IgD-negative memory B cell (primary cell): ENCODE data around the gene CLMP. TPM values are rescaled to one million over a fixed set of nuclear protein-coding genes. Genes with fewer than 3 reads are reported as not detected.
"Not testable (repeated sequence)": the region's sequence is repeated elsewhere in the genome, so short reads cannot be mapped to it uniquely, and the experiment has no call there.

ENCODE experiments used
- H3K27ac Mint-ChIP-seq, 3 donors: one replicate each; pipeline ENCODE4 v1.8.0; 2020 to 2022; ENCODE audit warnings: mild to moderate bottlenecking in 3 of 3, mixed read lengths in 3 of 3, moderate library complexity in 1 of 3
- H3K27me3 Mint-ChIP-seq: one replicate; pipeline ENCODE4 v1.8.0; 2021; ENCODE audit warnings: mixed read lengths
- H3K36me3 Mint-ChIP-seq: one replicate; pipeline ENCODE4 v1.8.0; 2020; ENCODE audit warnings: mild to moderate bottlenecking, mixed read lengths
- H3K4me1 Mint-ChIP-seq, 3 donors: one replicate each; pipeline ENCODE4 v1.8.0; 2020 to 2022; ENCODE audit warnings: mixed read lengths in 3 of 3, mild to moderate bottlenecking in 1 of 3
- H3K4me3 Mint-ChIP-seq, 4 donors: one replicate each; pipeline ENCODE4 v1.8.0; 2020 to 2022; ENCODE audit warnings: mild to moderate bottlenecking in 4 of 4, mixed read lengths in 4 of 4, moderate library complexity in 3 of 4
- H3K9me3 Mint-ChIP-seq, 3 donors: one replicate each; pipeline ENCODE4 v1.8.0; 2020 to 2021; ENCODE audit warnings: mixed read lengths in 3 of 3, mild to moderate bottlenecking in 1 of 3
- polyA plus RNA-seq: library from polyadenylated mRNA; unstranded; fragments of 300-500 nt; fragmentation: Illumina TruSeq; gene quantifications from one replicate; pipeline ENCODE4 v1.2.3, GENCODE V29; 2021

Gene CLMP
- polyA plus RNA-seq, 1 donor from 2014 or later = 0.31 TPM

DNA sequence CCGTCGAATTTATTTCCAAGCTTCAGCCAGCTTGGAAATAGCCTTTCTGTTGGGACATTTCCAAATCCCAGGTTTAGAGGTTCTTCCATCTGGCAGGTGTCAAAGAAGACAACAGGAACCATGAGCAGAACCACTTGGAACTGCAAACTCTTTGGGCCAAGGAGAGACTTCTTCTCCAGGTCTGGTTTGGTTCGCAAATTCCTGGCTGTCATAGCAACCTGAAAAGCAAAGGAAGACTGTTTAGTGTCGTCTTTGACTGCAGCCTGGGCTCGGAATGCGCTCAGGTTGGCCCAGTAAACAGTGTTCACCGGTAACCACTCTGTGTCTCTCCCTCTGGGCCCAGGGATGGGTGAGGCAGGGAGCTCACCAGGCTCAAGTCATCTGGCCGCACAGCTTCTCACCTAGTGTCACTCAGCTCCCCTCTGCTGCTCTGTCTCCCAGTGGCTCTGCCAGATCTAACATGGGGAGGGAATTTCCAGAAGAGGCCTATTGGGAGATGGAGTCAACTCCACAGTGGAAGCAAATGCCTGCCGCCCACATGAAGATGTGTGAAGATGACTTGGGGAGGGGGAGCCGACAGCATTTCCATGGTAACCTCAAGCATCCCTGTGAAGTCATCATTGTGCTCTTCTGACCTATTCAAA, 11.9 kb upstream of the CLMP start:
- peaks cover 20% of the 10 kb centered on the region for H3K27me3 Mint-ChIP-seq
- no peak overlapping the region for H3K27ac Mint-ChIP-seq
- H3K9me3 Mint-ChIP-seq = no peaks in the 10 kb centered on the region
- H3K36me3 Mint-ChIP-seq = peaks cover 3% of the 10 kb centered on the region
- no peaks in the 10 kb centered on the region for H3K4me1 Mint-ChIP-seq
- no peak overlapping the region for H3K4me3 Mint-ChIP-seq

DNA sequence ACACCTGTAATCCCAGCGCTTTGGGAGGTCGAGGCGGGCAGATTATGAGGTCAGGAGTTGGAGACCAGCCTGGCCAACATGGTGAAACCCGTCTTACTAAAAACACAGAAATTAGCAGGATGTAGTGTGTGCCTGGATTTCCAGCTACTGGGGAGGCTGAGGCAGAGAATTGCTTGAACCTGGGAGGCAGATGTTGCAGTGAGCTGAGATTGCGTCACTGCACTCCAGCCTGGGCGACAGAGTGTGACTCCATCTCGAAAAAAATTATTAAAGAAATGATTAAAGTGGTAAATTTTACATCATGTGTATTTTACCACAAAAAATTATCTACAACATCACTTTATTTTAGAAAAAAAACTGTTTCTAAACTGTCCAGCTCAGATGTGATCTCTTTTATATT, 11.0 kb upstream of the CLMP start:
- not testable (repeated sequence) for H3K9me3 Mint-ChIP-seq, H3K27ac Mint-ChIP-seq, H3K4me3 Mint-ChIP-seq, H3K36me3 Mint-ChIP-seq, H3K4me1 Mint-ChIP-seq
- H3K27me3 Mint-ChIP-seq = peaks cover 23% of the 10 kb centered on the region

DNA sequence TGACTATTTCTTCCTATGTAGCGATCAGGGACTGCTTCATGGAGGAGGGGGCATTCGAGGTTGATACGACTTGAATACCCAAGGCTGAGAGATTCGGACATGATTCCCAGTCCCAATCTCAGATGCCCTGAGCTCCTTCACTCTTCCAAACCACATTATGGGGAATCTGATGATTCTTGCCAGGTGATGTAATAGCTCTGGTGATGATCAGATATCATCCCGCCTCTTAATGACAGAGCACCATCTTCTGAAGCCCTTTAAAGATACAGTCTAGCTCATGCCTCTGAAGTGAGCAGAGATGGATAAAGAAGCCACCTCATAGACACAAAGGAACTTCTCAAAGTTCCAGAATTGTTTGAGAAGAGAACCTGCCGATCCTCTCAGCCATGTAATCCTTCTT, 8.9 kb upstream of the CLMP start:
- Mint-ChIP-seq H3K9me3 (no peaks in the 10 kb centered on the region), H3K4me1 (no peaks in the 10 kb centered on the region), H3K36me3 (peaks cover 3% of the 10 kb centered on the region), H3K27me3 (peaks cover 22% of the 10 kb centered on the region), H3K4me3 (no peak overlapping the region), H3K27ac (no peak overlapping the region)

DNA sequence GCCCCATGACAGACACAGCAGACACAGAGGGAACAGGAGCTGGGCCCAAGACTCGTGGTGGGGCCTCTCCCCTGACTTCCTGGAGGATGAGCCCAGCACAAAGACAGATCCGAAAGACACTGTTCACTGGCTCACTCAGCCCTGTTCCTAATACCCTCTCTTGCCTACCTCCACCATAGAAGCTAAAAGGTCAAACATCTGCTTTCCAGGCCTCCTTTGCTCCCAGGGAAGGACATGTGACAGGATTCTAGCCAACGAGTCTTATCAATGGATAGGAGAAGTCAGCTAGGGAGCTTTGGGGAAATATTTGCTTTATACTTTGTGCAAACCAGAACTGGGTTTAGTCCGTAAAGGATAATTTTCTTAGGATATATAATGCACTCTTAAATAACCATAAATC, 8.4 kb upstream of the CLMP start:
- H3K4me1 Mint-ChIP-seq = no peaks in the 10 kb centered on the region
- H3K9me3 Mint-ChIP-seq = no peaks in the 10 kb centered on the region
- peaks cover 3% of the 10 kb centered on the region for H3K36me3 Mint-ChIP-seq
- H3K4me3 Mint-ChIP-seq = no peak overlapping the region
- peaks cover 19% of the 10 kb centered on the region for H3K27me3 Mint-ChIP-seq
- peak overlapping the region in 1 of 3 donors; percentile 12 for H3K27ac Mint-ChIP-seq

DNA sequence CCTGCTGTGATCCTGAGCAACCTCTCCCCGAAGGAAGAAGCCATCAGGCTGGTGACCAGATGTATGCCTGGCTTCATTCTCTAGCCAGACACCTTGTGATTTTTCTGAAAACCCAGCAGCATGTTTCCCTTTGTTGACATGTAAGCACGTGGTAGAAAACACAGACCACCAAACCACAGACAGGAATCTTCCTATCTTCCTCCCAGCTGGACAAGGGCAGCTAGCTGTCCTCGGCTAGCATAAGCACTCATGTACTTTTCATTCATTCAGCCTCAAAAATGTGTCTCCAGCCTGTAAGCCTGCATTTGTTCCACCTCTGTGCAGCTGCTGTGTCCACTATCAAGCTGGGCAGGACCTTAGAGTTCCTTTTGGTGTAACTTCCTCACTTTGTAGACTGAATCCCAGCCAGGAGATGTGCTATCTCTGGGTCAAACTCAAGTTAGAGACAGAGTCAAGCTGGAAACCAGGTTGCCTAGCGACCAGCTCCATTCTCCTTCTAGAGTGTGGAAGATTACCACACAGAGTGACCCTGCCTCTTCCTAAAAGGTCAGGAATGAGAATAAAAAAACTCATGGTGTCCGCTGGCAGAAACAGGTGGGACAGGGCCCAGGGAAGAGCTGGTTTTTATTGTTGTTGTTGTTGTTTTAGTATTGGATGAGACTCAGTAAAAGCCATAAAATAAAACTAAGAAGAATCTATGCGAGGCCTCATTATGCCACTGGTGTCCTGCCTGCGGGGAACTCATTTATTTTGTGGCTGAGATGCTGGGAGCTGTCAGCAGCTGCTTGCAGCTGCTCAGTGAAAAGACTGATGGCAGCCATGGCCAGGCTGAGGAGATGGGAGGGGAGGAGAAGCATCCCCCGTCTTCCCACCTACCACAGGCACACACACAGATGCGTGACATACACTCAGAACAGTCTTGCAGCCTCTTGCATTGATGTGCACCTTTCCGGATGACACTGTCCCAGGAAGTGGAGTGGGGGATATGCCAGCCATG, 7.4 kb upstream of the CLMP start:
- Mint-ChIP-seq H3K4me3 (no peak overlapping the region), H3K36me3 (peaks cover 2% of the 10 kb centered on the region)

DNA sequence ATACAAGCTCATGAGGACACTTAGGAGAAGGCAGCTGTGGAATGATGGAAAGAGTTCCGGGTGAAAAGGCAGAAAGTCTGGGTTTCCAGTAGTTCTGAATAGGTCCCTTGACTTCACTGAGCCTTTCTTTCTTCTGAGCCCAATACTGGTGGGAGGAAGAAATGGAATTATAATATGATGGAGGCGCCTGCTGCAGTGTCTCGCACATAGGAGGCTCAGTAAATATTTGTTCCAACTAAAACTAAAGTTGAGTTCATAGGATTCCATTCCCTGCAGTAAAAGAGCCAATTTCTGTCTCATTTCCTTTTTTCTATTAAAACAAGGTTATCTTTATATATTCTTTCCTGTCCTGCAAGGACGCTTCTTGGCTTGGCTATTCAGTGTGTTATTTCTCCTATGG, 5.2 kb upstream of the CLMP start:
- H3K4me3 Mint-ChIP-seq = no peak overlapping the region
- no peaks in the 10 kb centered on the region for H3K36me3 Mint-ChIP-seq
- H3K27ac Mint-ChIP-seq = no peak overlapping the region
- H3K27me3 Mint-ChIP-seq = peaks cover 32% of the 10 kb centered on the region
- no peaks in the 10 kb centered on the region for H3K9me3 Mint-ChIP-seq
- H3K4me1 Mint-ChIP-seq = peaks cover 0 to 5% (median 3%) of the 10 kb centered on the region in 3 donors

More for the DNA sequence above, 7.4 kb upstream of the CLMP start:
- no peak overlapping the region for H3K27ac Mint-ChIP-seq
- H3K4me1 Mint-ChIP-seq = no peaks in the 10 kb centered on the region
- H3K27me3 Mint-ChIP-seq = peaks cover 19% of the 10 kb centered on the region
- H3K9me3 Mint-ChIP-seq = no peaks in the 10 kb centered on the region

DNA sequence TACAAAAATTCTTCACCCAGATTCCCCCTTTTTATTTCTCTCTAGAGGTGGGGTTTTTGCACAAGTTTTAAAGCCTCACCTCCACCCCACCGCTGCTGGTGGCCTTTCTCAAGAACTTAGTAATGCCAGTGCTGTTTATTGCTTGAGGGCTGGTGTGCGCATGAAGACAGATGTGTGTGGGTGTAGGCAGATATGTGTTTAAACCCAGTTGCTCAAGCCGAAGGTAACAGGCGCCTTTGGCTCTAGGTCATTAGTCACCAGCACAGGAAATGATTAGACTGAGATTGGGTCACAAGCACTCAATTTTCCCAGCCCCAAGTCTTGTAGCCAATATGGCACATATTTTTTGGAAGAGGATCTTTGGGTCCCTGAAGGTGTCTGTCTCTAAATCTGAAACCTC, 2.7 kb upstream of the CLMP start:
- peaks cover 35% of the 10 kb centered on the region for H3K27me3 Mint-ChIP-seq

DNA sequence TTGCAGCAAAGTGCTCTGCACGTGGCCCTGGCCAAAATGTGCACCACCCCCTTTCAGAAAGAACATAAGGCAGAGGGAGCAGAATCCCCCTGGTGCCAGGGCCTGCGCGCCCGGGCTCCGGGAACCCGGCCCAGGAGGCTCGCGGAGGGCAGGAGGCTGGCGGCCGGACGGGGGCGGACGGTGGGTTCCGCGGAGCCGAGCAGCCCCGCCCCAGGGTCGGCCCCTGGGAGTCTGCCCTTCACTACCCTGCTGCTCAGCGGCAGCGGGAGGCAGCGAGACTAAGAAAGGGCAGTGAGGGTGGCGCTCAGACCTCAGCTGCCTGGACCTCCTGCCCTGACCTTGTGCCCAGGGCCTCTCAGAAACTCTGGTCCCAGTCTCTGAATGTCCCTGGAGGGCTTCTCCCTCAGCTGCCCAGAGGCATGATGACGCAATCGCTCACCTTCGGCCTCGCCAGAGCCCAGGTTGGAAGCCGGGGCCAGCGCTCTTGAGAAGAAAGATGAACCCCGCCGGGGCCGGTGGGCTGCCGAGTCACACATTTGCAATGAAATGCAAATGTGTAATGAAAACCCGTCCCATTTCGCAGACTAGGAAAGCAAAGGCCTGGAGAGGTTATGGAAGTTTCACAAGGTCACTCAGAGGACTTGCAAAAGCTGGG, 1.1 kb upstream of the CLMP start:
- Mint-ChIP-seq H3K9me3 (no peaks in the 10 kb centered on the region), H3K4me3 (peak overlapping the region in 1 of 4 donors; percentile 76), H3K27me3 (peaks cover 38% of the 10 kb centered on the region), H3K27ac (no peak overlapping the region), H3K4me1 (peaks cover 0 to 5% (median 3%) of the 10 kb centered on the region in 3 donors), H3K36me3 (peaks cover 2% of the 10 kb centered on the region)

More for the DNA sequence above, 2.7 kb upstream of the CLMP start:
- peaks cover 2% of the 10 kb centered on the region for H3K36me3 Mint-ChIP-seq
- H3K4me1 Mint-ChIP-seq = peaks cover 0 to 5% (median 3%) of the 10 kb centered on the region in 3 donors
- no peak overlapping the region for H3K4me3 Mint-ChIP-seq
- no peak overlapping the region for H3K27ac Mint-ChIP-seq
- H3K9me3 Mint-ChIP-seq = no peaks in the 10 kb centered on the region

DNA sequence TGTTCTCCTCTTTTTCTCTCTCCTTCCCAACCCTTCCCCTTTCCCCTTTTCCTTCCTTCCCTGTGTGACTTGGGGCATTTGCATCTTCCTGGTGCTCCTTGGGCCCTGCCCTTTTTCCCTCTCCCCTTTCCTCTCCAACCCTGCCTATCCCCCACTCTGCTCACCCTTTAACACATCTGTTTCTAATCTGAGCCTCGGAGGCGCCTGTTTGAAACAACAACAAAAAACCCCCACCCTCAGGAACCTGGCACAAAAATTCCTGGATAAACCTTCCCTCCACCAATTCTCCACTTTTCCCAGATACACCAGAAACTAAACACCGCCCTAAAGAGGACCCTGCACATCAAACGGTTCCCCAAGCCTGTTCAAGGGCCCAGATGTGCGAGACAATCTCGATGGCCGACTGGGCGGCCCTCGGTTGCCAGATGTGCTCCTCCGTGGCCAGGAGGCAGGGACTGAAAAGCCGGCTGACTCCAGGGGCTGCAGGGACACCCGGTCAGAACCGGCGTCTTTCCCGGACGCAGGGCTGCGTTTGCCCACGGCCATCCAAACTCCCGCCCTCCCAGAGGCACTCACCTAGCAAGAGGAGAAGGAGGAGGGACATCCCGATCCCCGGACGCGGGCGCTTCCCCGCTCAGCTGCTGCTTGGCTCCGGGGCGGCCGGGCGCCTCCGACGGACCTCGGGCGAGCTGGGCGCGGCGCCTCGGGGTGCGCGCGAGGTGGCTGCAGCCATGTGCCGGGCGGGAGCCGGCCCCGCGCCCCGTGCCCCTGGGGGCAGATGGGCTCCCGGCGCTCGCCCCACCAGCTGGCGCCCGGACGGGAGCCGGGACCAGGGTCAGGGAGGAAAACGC, 486 bp downstream of the CLMP start:
- H3K4me1 Mint-ChIP-seq = peaks cover 0 to 5% (median 3%) of the 10 kb centered on the region in 3 donors
- H3K9me3 Mint-ChIP-seq = no peaks in the 10 kb centered on the region
- H3K4me3 Mint-ChIP-seq = peak overlapping the region in 2 of 4 donors; percentile 9 to 79
- H3K36me3 Mint-ChIP-seq = peaks cover 2% of the 10 kb centered on the region
- peaks cover 37% of the 10 kb centered on the region for H3K27me3 Mint-ChIP-seq
- H3K27ac Mint-ChIP-seq = peak overlapping the region in 1 of 3 donors; percentile 7

DNA sequence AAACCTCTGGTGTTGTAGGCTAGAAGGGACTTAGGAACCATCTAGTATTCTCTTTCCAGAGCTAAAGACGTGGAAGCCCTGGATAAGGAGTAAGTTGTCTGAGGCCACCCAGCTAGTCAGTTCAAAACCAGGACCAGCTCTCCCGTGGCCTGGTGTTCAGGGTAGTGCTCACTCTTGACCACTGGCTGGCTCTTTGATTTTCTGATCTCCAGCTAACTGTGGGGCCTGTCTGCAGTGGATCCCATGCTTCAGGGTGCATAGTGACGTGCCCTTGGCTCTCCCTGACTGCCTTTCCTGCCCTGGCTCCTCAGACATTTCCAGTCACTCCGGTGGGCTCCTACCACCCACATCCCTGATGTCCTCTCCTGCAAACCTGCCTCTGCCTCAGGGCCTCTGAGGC, 1.3 kb downstream of the CLMP start:
- Mint-ChIP-seq H3K27ac (peak overlapping the region in 1 of 3 donors; percentile 7), H3K4me3 (peak overlapping the region in 1 of 4 donors; percentile 62)

DNA sequence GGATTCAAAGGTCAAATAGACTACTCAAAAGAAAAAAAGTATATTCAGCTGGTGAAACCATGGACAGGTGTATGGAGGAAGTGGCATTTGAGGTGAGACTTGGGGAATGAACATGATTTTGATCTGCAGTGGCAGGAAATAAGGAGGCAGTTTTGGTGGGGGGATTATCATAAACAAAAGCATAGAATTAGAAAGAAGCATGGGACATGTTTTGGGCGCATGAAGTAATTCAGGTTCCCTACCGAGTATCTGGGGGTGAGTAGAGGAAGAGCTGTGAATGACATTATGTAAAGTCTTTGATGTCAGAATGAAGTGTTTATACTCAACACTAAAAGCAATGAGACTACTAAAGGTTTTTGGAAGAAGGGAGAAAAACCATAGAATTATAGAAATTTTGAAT, 3.1 kb downstream of the CLMP start:
- H3K27me3 Mint-ChIP-seq = peaks cover 41% of the 10 kb centered on the region
- H3K4me1 Mint-ChIP-seq = peaks cover 0 to 5% (median 3%) of the 10 kb centered on the region in 3 donors
- no peak overlapping the region for H3K27ac Mint-ChIP-seq
- no peaks in the 10 kb centered on the region for H3K9me3 Mint-ChIP-seq
- no peak overlapping the region for H3K4me3 Mint-ChIP-seq
- peaks cover 2% of the 10 kb centered on the region for H3K36me3 Mint-ChIP-seq

More for the DNA sequence above, 1.3 kb downstream of the CLMP start:
- peaks cover 35% of the 10 kb centered on the region for H3K27me3 Mint-ChIP-seq
- H3K4me1 Mint-ChIP-seq = peaks cover 0 to 5% (median 3%) of the 10 kb centered on the region in 3 donors
- H3K36me3 Mint-ChIP-seq = peaks cover 2% of the 10 kb centered on the region
- no peaks in the 10 kb centered on the region for H3K9me3 Mint-ChIP-seq

DNA sequence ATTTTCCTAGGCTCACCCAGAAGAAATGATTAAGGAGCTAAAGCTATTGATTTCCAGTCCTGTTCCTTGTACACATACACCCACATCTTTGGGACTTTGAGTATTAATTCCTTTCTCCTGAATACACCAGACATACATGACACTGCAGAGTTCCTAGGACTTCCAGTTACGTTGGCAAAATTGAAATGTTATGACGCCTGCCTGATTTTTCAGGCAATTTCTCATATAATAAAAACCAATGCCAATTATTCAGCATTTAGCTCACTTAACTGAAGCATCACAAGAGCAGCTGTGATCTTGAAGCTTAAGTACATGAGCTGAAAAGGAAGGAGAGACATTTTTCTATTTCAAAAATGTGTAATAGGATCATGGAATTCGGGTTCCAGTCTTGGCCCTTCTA, 4.5 kb downstream of the CLMP start:
- H3K27me3 Mint-ChIP-seq = peaks cover 40% of the 10 kb centered on the region

DNA sequence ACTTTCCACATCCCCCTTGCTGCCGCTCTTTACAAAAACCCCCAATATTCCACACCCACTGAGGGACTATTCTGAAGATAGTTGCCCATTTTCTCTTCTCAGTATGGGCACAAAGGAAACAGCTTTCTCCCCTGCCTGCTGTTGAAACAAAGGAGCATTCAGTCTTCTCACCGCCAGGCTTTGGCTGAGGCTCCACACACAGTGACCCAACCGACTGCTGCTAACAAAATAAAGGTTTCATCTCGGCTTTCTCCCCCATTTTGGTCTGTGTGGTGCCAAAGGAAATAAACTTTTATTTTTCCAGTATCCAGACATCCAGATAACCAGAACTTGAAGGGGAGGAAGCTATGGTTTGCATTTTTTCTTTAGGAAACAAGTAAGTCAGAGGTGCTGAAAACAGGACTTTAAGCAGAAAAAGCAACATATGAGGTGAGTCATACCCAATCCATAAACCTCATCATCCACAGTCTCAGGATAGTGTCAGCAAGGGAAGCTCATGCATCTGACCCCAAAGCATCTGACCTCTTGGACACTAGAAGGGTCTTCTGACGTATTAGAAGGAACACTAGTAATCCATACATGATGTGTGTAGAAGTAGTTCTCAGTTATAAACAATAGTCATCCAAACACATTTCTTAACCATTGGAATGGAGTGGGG, 6.4 kb downstream of the CLMP start:
- H3K27ac Mint-ChIP-seq = no peak overlapping the region
- no peak overlapping the region for H3K4me3 Mint-ChIP-seq
- no peaks in the 10 kb centered on the region for H3K9me3 Mint-ChIP-seq
- no peaks in the 10 kb centered on the region for H3K4me1 Mint-ChIP-seq
- H3K27me3 Mint-ChIP-seq = peaks cover 40% of the 10 kb centered on the region
- H3K36me3 Mint-ChIP-seq = no peaks in the 10 kb centered on the region

More for the DNA sequence above, 4.5 kb downstream of the CLMP start:
- Mint-ChIP-seq H3K4me3 (no peak overlapping the region), H3K9me3 (no peaks in the 10 kb centered on the region), H3K36me3 (peaks cover 2% of the 10 kb centered on the region), H3K4me1 (peaks cover 0 to 3% (median 2%) of the 10 kb centered on the region in 3 donors), H3K27ac (no peak overlapping the region)
